Type B pancreatic cell (in vitro differentiated cells): ENCODE data around the gene IQSEC1. TPM values are rescaled to one million over a fixed set of nuclear protein-coding genes. Genes with fewer than 3 reads are reported as not detected.

ENCODE experiments used
- DNase-seq: peaks from one replicate; pipeline ENCODE4 v3.0.0; 2021; ENCODE audit warnings: mixed read lengths; ENCODE audit not compliant: unreplicated experiment; ENCODE audit errors: extremely low spot score
- H3K27ac Mint-ChIP-seq: 2 replicates; pipeline ENCODE4 v1.8.0; 2021; ENCODE audit warnings: mild to moderate bottlenecking, mixed read lengths
- H3K27me3 Mint-ChIP-seq: 2 replicates; pipeline ENCODE4 v1.8.0; 2021; ENCODE audit warnings: mixed read lengths
- H3K36me3 Mint-ChIP-seq: 2 replicates; pipeline ENCODE4 v1.8.0; 2021; ENCODE audit warnings: mixed read lengths
- H3K4me1 Mint-ChIP-seq: one replicate; pipeline ENCODE4 v1.8.0; 2021; ENCODE audit warnings: mixed read lengths; ENCODE audit not compliant: unreplicated experiment
- H3K4me3 Mint-ChIP-seq: 2 replicates; pipeline ENCODE4 v1.8.0; 2021; ENCODE audit warnings: mild to moderate bottlenecking, mixed read lengths
- H3K9me3 Mint-ChIP-seq: 2 replicates; pipeline ENCODE4 v1.8.0; 2021; ENCODE audit warnings: mixed read lengths
- total RNA-seq: library from RNA; stranded (reverse); gene quantifications from 2 replicates; pipeline ENCODE4 v1.2.1, GENCODE V29; 2021; ENCODE audit warnings: low replicate concordance
- TF ChIP-seq, protein P1 (sequence below): fragments of 200-600 bp; sonication (generic); conservative IDR thresholded peaks from 2 replicates; pipeline ENCODE4 v1.5.0; 2021; ENCODE audit warnings: antibody characterized with exemption, mild to moderate bottlenecking

IQSEC1 gene
- total RNA-seq, 1 donor from 2014 or later = 33.1 TPM

GRCh38 chr3:13109516-13109915 is 36.3 kb upstream of the IQSEC1 start:
- H3K4me3 Mint-ChIP-seq = no peak overlapping the region
- H3K9me3 Mint-ChIP-seq = no peaks in the 10 kb centered on the region
- H3K27me3 Mint-ChIP-seq = peaks cover 3% of the 10 kb centered on the region
- H3K36me3 Mint-ChIP-seq = no peaks in the 10 kb centered on the region
- no peak for DNase-seq
- TF ChIP-seq, protein P1, sequence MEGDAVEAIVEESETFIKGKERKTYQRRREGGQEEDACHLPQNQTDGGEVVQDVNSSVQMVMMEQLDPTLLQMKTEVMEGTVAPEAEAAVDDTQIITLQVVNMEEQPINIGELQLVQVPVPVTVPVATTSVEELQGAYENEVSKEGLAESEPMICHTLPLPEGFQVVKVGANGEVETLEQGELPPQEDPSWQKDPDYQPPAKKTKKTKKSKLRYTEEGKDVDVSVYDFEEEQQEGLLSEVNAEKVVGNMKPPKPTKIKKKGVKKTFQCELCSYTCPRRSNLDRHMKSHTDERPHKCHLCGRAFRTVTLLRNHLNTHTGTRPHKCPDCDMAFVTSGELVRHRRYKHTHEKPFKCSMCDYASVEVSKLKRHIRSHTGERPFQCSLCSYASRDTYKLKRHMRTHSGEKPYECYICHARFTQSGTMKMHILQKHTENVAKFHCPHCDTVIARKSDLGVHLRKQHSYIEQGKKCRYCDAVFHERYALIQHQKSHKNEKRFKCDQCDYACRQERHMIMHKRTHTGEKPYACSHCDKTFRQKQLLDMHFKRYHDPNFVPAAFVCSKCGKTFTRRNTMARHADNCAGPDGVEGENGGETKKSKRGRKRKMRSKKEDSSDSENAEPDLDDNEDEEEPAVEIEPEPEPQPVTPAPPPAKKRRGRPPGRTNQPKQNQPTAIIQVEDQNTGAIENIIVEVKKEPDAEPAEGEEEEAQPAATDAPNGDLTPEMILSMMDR = no peak
- H3K27ac Mint-ChIP-seq = no peak overlapping the region
- H3K4me1 Mint-ChIP-seq = peaks cover 16% of the 10 kb centered on the region

GRCh38 chr3:13108861-13109260 is 35.6 kb upstream of the IQSEC1 start:
- Mint-ChIP-seq H3K27ac (no peak overlapping the region), H3K4me3 (no peak overlapping the region), H3K36me3 (no peaks in the 10 kb centered on the region), H3K4me1 (peaks cover 16% of the 10 kb centered on the region), H3K9me3 (no peaks in the 10 kb centered on the region), H3K27me3 (peaks cover 3% of the 10 kb centered on the region)
- TF ChIP-seq, protein P1 = no peak
- DNase-seq = no peak

DNA sequence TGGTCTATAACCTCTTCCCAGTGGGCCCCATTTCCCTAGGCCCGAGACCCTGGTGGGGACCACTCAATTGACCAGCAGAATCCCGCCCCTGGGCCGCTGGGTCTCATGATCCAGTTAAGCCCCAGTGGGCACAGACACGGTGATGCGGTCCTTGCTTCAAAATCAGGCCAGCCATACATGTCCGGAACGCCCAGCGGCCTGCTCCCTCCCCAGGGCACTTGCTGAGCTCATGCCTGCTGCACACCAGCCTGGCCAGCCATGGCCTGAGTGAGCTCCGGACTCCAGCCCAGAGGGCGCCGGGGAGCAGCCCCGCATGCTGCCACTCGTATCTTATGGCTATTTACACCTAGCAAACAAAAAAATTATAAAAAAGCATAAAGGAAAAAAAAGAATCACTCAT is 34.4 kb upstream of the IQSEC1 start:
- Mint-ChIP-seq H3K4me3 (no peak overlapping the region), H3K9me3 (no peaks in the 10 kb centered on the region), H3K4me1 (peaks cover 16% of the 10 kb centered on the region), H3K36me3 (no peaks in the 10 kb centered on the region), H3K27ac (no peak overlapping the region), H3K27me3 (peaks cover 3% of the 10 kb centered on the region)
- TF ChIP-seq, protein P1 = no peak
- DNase-seq = no peak

GRCh38 chr3:13106308-13107001 is 33.2 kb upstream of the IQSEC1 start:
- no peaks in the 10 kb centered on the region for H3K27me3 Mint-ChIP-seq
- no peak for DNase-seq
- TF ChIP-seq, protein P1 = no peak
- H3K4me1 Mint-ChIP-seq = peaks cover 8% of the 10 kb centered on the region
- no peak overlapping the region for H3K27ac Mint-ChIP-seq
- H3K4me3 Mint-ChIP-seq = no peak overlapping the region
- no peaks in the 10 kb centered on the region for H3K9me3 Mint-ChIP-seq
- no peaks in the 10 kb centered on the region for H3K36me3 Mint-ChIP-seq

DNA sequence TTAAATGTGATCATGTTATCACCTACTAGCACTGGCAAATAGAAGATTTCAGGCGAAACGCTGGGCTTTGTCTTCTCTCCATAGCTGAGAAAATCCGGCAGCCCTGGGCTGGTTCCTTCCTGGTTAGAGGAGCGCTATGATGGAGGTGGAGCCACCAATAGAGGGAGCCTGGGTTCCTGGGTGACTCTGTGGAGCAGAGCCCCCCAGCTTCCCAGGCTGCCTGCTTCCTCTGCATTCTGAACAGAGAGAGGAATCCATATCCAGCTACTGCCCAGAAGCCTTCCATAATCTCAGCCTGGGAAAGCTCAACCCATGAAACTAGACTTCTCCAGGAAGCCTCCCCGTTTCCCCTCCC is 32.6 kb upstream of the IQSEC1 start:
- Mint-ChIP-seq H3K4me3 (no peak overlapping the region), H3K27me3 (no peaks in the 10 kb centered on the region), H3K36me3 (no peaks in the 10 kb centered on the region), H3K9me3 (no peaks in the 10 kb centered on the region), H3K4me1 (peaks cover 5% of the 10 kb centered on the region), H3K27ac (no peak overlapping the region)
- TF ChIP-seq, protein P1 = no peak
- no peak for DNase-seq
